Activated naive CD4-positive, alpha-beta T cell treated with anti-CD3 and anti-CD28 coated beads, Interleukin-2, amount 50 U/mL, for 24 hours (primary cell): ENCODE measurements around the gene RNLS.

ENCODE experiments used
- H3K27ac Mint-ChIP-seq: one replicate; pipeline ENCODE4 v1.8.0; 2021; ENCODE audit warnings: mild to moderate bottlenecking, mixed read lengths
- H3K27me3 Mint-ChIP-seq: one replicate; pipeline ENCODE4 v1.8.0; 2021; ENCODE audit warnings: mixed read lengths
- H3K36me3 Mint-ChIP-seq: one replicate; pipeline ENCODE4 v1.8.0; 2021; ENCODE audit warnings: mixed read lengths
- H3K4me1 Mint-ChIP-seq: one replicate; pipeline ENCODE4 v1.8.0; 2021; ENCODE audit warnings: mixed read lengths
- H3K4me3 Mint-ChIP-seq: one replicate; pipeline ENCODE4 v1.8.0; 2021; ENCODE audit warnings: mild to moderate bottlenecking, mixed read lengths
- H3K9me3 Mint-ChIP-seq: one replicate; pipeline ENCODE4 v1.8.0; 2021; ENCODE audit warnings: mixed read lengths

Gene RNLS

DNA sequence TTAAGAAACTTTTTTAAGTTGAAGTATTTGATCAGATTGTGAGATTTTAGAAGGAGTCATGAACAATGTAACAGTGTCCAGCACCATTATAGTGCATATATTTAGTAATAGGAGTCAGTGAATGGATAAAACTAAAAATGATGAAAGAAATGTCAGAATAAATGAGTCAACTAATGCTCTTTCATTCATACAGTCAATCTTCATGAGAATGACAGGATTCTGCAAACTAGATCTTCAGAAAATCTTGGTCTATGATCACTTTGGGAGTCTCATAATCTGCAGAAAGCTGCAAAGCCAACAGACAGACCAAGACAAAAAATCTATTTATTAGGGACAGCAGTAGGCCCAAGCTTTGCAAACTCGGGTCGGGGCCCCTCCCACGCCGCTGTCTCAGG is 710 bp downstream of the RNLS start:
- Mint-ChIP-seq H3K36me3 (peaks cover 4% of the 10 kb centered on the region), H3K27me3 (peaks cover 2% of the 10 kb centered on the region), H3K4me3 (peak overlapping the region; percentile 87), H3K4me1 (peaks cover 13% of the 10 kb centered on the region), H3K9me3 (peaks cover 13% of the 10 kb centered on the region), H3K27ac (peak overlapping the region; percentile 25)

DNA sequence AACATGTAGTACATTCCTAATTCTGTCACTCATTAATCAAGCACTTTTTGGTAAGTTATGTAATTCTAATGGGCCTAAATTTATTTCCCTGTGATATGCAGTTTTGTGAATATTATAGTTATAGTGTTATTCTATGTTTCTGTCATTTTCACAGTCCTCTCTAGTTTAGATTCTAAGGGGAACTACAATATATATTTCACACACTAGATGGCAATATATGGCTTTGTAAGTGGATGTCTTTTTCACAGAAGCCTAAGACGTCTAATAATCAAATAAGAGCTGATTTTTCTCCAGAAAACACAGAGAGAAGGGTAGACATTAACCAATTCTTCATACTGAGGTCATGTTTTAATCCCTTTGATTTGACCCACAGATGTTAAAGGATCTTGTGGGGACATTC is 18.0 kb downstream of the RNLS start:
- no peaks in the 10 kb centered on the region for H3K27me3 Mint-ChIP-seq
- no peak overlapping the region for H3K4me3 Mint-ChIP-seq
- H3K4me1 Mint-ChIP-seq: peaks cover 4% of the 10 kb centered on the region
- H3K36me3 Mint-ChIP-seq: no peaks in the 10 kb centered on the region
- H3K27ac Mint-ChIP-seq: no peak overlapping the region
- no peaks in the 10 kb centered on the region for H3K9me3 Mint-ChIP-seq

GRCh38 chr10:88562152-88562551 is 21.0 kb downstream of the RNLS start:
- H3K4me1 Mint-ChIP-seq: peaks cover 8% of the 10 kb centered on the region
- H3K9me3 Mint-ChIP-seq: no peaks in the 10 kb centered on the region
- no peak overlapping the region for H3K4me3 Mint-ChIP-seq
- H3K27me3 Mint-ChIP-seq: no peaks in the 10 kb centered on the region
- no peaks in the 10 kb centered on the region for H3K36me3 Mint-ChIP-seq
- H3K27ac Mint-ChIP-seq: no peak overlapping the region

GRCh38 chr10:88557658-88558057 is 25.5 kb downstream of the RNLS start:
- H3K4me3 Mint-ChIP-seq: no peak overlapping the region
- no peaks in the 10 kb centered on the region for H3K9me3 Mint-ChIP-seq
- H3K27ac Mint-ChIP-seq: no peak overlapping the region
- H3K36me3 Mint-ChIP-seq: no peaks in the 10 kb centered on the region
- H3K27me3 Mint-ChIP-seq: no peaks in the 10 kb centered on the region
- peaks cover 4% of the 10 kb centered on the region for H3K4me1 Mint-ChIP-seq

- Mint-ChIP-seq H3K4me1 (peaks cover 4% of the 10 kb centered on the region), H3K36me3 (no peaks in the 10 kb centered on the region), H3K4me3 (no peak overlapping the region), H3K9me3 (no peaks in the 10 kb centered on the region), H3K27ac (no peak overlapping the region), H3K27me3 (no peaks in the 10 kb centered on the region)
Observed at GRCh38 chr10:88557256-88557655, 25.9 kb downstream of the RNLS start.

- Mint-ChIP-seq H3K27me3 (no peaks in the 10 kb centered on the region), H3K36me3 (no peaks in the 10 kb centered on the region), H3K27ac (no peak overlapping the region), H3K4me3 (no peak overlapping the region), H3K4me1 (peaks cover 4% of the 10 kb centered on the region), H3K9me3 (no peaks in the 10 kb centered on the region)
Observed at GRCh38 chr10:88555190-88555908, 27.8 kb downstream of the RNLS start.

DNA sequence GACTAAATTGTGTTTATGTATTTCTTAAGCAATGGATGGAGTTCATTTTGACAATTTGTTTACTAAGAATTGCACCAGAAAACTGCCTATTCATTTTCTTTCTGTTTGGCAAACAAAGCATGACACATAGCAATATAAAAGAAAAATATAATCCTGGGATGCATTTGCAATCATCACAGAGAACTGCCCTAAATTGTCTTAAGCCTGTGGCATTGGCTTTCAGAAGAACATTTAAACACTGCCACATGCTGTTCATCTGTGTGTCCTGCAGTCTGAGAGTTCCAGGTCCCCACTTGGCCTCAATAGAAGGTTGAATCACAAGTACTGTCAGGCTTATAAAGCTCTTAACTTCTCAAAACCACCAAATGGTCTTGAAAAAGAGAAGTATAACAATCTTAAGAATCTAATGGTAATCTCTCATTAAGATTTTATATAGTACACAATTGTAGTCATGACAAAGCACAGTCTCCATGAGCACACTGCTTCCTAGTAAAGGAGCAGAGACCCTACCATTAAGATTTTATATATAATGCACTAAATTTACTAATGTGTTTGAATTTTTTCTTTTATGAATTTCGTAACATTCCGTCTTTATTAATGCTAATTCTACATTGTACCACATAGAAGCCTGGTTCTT is 29.9 kb downstream of the RNLS start:
- H3K27me3 Mint-ChIP-seq: no peaks in the 10 kb centered on the region
- H3K4me3 Mint-ChIP-seq: no peak overlapping the region
- no peaks in the 10 kb centered on the region for H3K9me3 Mint-ChIP-seq
- no peak overlapping the region for H3K27ac Mint-ChIP-seq
- no peaks in the 10 kb centered on the region for H3K36me3 Mint-ChIP-seq
- no peaks in the 10 kb centered on the region for H3K4me1 Mint-ChIP-seq

- Mint-ChIP-seq H3K4me3 (no peak overlapping the region), H3K27me3 (no peaks in the 10 kb centered on the region), H3K27ac (no peak overlapping the region), H3K9me3 (no peaks in the 10 kb centered on the region), H3K36me3 (no peaks in the 10 kb centered on the region), H3K4me1 (no peaks in the 10 kb centered on the region)
Observed at GRCh38 chr10:88551246-88551645, 31.9 kb downstream of the RNLS start.

- Mint-ChIP-seq H3K4me3 (no peak overlapping the region), H3K9me3 (no peaks in the 10 kb centered on the region), H3K27me3 (no peaks in the 10 kb centered on the region), H3K27ac (no peak overlapping the region), H3K4me1 (no peaks in the 10 kb centered on the region), H3K36me3 (no peaks in the 10 kb centered on the region)
Observed at GRCh38 chr10:88546497-88546896, 36.6 kb downstream of the RNLS start.

DNA sequence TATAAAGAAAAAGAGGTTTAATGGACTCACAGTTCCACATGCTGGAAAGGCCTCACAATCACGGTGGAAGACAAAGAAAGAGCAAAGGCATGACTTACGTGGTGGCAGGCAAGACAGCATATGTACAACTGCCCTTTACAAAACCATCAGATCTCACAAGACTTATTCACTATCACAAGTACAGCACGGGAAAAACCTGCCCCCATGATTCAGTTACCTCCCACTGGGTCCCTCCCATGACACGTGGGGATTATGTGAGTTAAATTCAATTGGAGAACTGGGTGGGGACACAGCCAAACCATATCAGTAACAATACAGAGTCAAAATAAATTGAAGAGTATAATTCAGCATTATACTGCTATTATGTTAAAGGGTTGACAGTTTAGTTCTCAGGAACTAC is 37.8 kb downstream of the RNLS start:
- Mint-ChIP-seq H3K27me3 (no peaks in the 10 kb centered on the region), H3K27ac (no peak overlapping the region), H3K36me3 (no peaks in the 10 kb centered on the region), H3K4me3 (no peak overlapping the region), H3K9me3 (no peaks in the 10 kb centered on the region), H3K4me1 (no peaks in the 10 kb centered on the region)

DNA sequence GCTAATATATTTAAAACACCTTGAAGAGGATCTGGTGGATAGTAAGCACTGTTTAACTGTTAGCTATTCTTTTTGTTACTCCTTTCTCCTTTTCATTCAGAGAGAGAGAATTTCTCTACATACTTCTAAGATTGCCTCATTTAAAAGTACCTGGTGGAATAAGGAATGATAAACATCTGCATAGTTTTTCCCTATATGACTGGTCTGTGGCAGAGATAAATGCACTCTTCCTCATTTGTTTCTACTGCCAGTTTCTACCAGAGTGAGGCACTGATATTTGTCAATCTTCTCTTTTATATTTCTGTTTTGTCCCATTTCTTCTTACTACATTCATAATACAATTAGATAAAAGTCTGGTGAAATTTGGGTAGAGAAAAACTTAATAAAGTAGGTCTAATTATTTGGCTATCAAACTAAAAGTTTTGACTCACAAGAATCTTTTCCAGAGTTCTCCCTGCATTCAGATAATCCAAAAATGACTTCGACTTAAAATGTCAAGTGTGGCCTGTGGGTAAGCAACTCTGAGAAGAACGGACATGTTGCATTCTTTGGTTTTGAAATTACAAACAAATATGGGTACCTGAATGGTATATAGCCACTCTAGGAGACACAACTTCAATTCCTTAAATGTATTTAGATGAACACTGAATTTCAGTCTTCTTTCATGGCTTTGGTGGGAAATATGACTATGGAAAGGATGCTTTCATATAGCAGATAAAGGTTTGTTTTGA is 38.8 kb downstream of the RNLS start:
- H3K27me3 Mint-ChIP-seq: no peaks in the 10 kb centered on the region
- no peak overlapping the region for H3K4me3 Mint-ChIP-seq
- no peaks in the 10 kb centered on the region for H3K4me1 Mint-ChIP-seq
- H3K9me3 Mint-ChIP-seq: no peaks in the 10 kb centered on the region
- H3K36me3 Mint-ChIP-seq: no peaks in the 10 kb centered on the region
- H3K27ac Mint-ChIP-seq: no peak overlapping the region

DNA sequence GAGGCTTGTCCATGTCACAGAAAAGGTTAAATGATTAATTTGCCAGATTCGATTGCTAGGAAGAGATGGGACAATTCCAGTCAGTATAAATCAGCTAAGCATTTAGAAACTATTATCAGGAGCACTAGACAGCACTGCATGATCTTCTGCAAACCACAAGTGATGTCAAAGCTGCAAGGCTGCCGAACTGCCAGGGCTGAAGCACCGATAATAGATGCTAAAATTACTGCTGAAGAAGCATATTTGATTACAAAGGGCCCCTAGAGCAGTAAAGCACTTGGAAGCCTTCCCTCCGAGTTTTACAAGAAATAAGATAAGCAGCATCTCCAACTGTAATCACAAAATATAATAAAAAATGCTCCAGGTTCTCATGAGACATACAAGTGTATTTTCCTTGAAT is 40.6 kb downstream of the RNLS start:
- H3K27ac Mint-ChIP-seq: no peak overlapping the region
- H3K9me3 Mint-ChIP-seq: no peaks in the 10 kb centered on the region
- H3K4me1 Mint-ChIP-seq: no peaks in the 10 kb centered on the region
- no peaks in the 10 kb centered on the region for H3K27me3 Mint-ChIP-seq
- no peaks in the 10 kb centered on the region for H3K36me3 Mint-ChIP-seq
- no peak overlapping the region for H3K4me3 Mint-ChIP-seq

GRCh38 chr10:88541116-88541626 is 41.9 kb downstream of the RNLS start:
- no peaks in the 10 kb centered on the region for H3K9me3 Mint-ChIP-seq
- no peaks in the 10 kb centered on the region for H3K36me3 Mint-ChIP-seq
- no peaks in the 10 kb centered on the region for H3K27me3 Mint-ChIP-seq
- no peak overlapping the region for H3K4me3 Mint-ChIP-seq
- H3K4me1 Mint-ChIP-seq: no peaks in the 10 kb centered on the region
- no peak overlapping the region for H3K27ac Mint-ChIP-seq

- no peaks in the 10 kb centered on the region for H3K9me3 Mint-ChIP-seq
- no peak overlapping the region for H3K4me3 Mint-ChIP-seq
- no peak overlapping the region for H3K27ac Mint-ChIP-seq
- H3K27me3 Mint-ChIP-seq: no peaks in the 10 kb centered on the region
- H3K36me3 Mint-ChIP-seq: no peaks in the 10 kb centered on the region
- H3K4me1 Mint-ChIP-seq: no peaks in the 10 kb centered on the region
Observed at GRCh38 chr10:88540351-88540750, 42.8 kb downstream of the RNLS start.

DNA sequence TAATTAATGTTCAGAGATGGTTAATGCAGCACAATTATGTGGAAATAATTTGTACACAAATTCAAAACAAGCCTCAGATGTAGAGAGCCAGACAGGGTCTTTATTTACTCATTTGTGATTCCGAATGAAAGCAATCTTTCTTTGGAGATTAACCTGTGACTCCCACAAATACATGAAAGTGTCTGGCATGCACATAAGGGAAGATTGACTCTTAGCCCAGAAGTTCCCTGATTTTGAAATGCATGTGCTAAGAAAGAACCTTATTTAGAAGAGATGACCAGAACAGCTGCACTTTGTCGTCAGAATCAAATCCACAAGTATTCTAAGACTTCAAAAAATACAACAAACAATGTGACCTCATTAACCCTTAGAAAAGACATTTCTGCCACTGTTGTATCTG is 45.1 kb downstream of the RNLS start:
- H3K27me3 Mint-ChIP-seq: no peaks in the 10 kb centered on the region
- no peak overlapping the region for H3K27ac Mint-ChIP-seq
- H3K4me3 Mint-ChIP-seq: no peak overlapping the region
- H3K4me1 Mint-ChIP-seq: no peaks in the 10 kb centered on the region
- no peaks in the 10 kb centered on the region for H3K9me3 Mint-ChIP-seq
- H3K36me3 Mint-ChIP-seq: no peaks in the 10 kb centered on the region

DNA sequence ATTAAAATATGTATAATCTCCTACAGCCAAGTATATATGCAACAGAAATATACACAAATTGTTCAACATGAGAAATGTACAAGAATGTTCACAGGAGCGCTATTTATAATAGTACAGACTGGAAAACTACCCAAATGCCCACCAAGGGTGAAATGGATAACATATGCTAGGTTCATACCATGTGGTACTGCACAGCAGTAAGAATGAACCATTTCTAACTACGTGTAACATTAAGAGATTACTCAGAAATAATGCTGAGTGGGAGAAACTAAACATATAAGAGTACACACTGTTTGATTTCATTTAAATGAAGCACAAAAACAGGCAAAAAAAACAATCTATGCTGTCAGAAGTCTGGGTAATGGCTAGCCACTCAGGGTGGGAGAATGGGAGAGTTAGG is 45.8 kb downstream of the RNLS start:
- no peaks in the 10 kb centered on the region for H3K27me3 Mint-ChIP-seq

More for the DNA sequence above, 45.8 kb downstream of the RNLS start:
- H3K4me1 Mint-ChIP-seq: no peaks in the 10 kb centered on the region
- no peak overlapping the region for H3K27ac Mint-ChIP-seq
- H3K36me3 Mint-ChIP-seq: no peaks in the 10 kb centered on the region
- H3K4me3 Mint-ChIP-seq: no peak overlapping the region
- H3K9me3 Mint-ChIP-seq: no peaks in the 10 kb centered on the region
